ENCODE results near the gene TMEM260.

DNA sequence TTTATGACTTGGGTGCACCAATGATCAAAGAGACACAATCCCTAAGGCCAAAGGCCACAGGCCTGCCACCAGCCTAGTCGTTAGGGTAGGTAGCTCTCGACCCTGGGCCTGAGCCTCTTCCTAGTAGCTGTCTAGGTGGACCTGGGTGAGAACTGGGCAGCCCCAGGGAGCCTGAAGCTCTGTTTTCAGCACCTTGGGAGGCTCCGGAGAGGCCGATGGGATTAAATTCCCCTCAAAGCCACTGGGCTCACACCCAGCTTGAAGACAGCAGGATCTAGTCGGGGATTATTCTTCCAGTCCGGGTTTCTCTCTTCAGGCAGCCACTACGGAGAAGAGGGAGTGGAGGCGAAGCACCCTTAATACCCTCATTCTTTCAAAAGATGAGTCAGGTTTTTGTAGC, 79.8 kb downstream of the TMEM260 start:
- TF ChIP-seq, protein P1, sequence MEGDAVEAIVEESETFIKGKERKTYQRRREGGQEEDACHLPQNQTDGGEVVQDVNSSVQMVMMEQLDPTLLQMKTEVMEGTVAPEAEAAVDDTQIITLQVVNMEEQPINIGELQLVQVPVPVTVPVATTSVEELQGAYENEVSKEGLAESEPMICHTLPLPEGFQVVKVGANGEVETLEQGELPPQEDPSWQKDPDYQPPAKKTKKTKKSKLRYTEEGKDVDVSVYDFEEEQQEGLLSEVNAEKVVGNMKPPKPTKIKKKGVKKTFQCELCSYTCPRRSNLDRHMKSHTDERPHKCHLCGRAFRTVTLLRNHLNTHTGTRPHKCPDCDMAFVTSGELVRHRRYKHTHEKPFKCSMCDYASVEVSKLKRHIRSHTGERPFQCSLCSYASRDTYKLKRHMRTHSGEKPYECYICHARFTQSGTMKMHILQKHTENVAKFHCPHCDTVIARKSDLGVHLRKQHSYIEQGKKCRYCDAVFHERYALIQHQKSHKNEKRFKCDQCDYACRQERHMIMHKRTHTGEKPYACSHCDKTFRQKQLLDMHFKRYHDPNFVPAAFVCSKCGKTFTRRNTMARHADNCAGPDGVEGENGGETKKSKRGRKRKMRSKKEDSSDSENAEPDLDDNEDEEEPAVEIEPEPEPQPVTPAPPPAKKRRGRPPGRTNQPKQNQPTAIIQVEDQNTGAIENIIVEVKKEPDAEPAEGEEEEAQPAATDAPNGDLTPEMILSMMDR (conservative IDR thresholded peaks at IDR 0.05 in 1 of 2, IDR thresholded peaks at IDR 0.05 in 1 of 2; ENCODE audit: extremely low read depth in 1 of 2, insufficient read depth in 1 of 2, low read depth in 1 of 2, low read length in 2 of 2): no peak
- TF ChIP-seq EZH2 (IDR thresholded peaks at IDR 0.05; ENCODE audit: borderline replicate concordance, low read length): no peak
